Measurements from ENCODE around the gene COMMD8. TPM values are rescaled to one million over a fixed set of nuclear protein-coding genes. Genes with fewer than 3 reads are reported as not detected.

COMMD8 gene
- total RNA-seq, 2 experiments from 2014 or later, result 23.6 to 27.9 TPM

- peak overlapping the region; percentile 98 for H3K4me3 Mint-ChIP-seq
- peak overlapping the region; percentile 95 for H3K27ac Mint-ChIP-seq
- no peaks in the 10 kb centered on the region for H3K9me3 Mint-ChIP-seq (ENCODE audit: low read depth)
- H3K27me3 Mint-ChIP-seq, result no peaks in the 10 kb centered on the region
- no peak for ATAC-seq
- peaks cover 31% of the 10 kb centered on the region for H3K4me1 Mint-ChIP-seq
- CTCF ChIA-PET, result interaction anchor here (0.9 to 2.4 kb wide), 6 partner anchors 23 to 81 kb away, joined by 3 to 16 read pairs (median 3); partner anchors contain the start of gene COMMD8
- peaks cover 6% of the 10 kb centered on the region for H3K36me3 Mint-ChIP-seq
- DNase-seq, result no peak
Observed at GRCh38 chr4:47485768-47486167, 22.3 kb upstream of the COMMD8 start.

GRCh38 chr4:47485047-47485692 lies 21.7 kb upstream of the COMMD8 start, which contains the start of gene ATP10D:
Gene ATP10D (plus strand): TSS chr4:47485275. CDS start chr4:47512541, 27,266 bp downstream.
- ATAC-seq (peak; percentile 99), DNase-seq (peak; percentile 90)
- CTCF ChIA-PET, result interaction anchor here (0.7 to 2.4 kb wide), 11 partner anchors 9 to 86 kb away, joined by 3 to 16 read pairs (median 3); partner anchors contain the start of gene COMMD8
- Mint-ChIP-seq H3K36me3 (peaks cover 6% of the 10 kb centered on the region), H3K9me3 (ENCODE audit: low read depth) (no peaks in the 10 kb centered on the region), H3K27me3 (no peaks in the 10 kb centered on the region), H3K4me1 (peaks cover 28% of the 10 kb centered on the region), H3K4me3 (peak within 1 kb of the TSS; percentile 98), H3K27ac (peak within 1 kb of the TSS; percentile 95)

DNA sequence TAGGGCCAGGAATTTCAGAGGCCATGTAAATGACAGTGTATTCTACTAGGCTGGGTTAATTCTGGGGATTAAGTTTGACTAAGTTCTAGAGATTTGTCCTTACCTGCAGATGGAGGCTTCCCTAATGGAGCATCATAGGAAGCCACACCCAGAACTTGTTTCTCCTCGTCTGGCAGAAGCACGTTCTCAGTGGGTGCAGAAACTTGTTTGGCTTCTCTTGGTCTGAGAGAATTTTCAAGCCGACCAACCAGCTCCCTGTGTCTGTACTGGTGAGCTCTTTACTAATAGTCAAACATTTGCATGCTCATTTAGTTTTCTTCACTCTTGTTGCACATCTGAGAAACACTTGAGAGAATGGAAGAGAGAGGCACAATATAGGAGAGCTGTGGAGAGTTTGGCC lies 20.7 kb upstream of the COMMD8 start:
- no peaks in the 10 kb centered on the region for H3K9me3 Mint-ChIP-seq (ENCODE audit: low read depth)
- CTCF ChIA-PET, result interaction anchor here (1.1 to 2.4 kb wide), 7 partner anchors 8 to 87 kb away, joined by 3 to 16 read pairs (median 3); partner anchors contain the start of gene COMMD8
- peak overlapping the region; percentile 98 for H3K4me3 Mint-ChIP-seq
- DNase-seq (no peak), ATAC-seq (no peak)
- H3K36me3 Mint-ChIP-seq, result peaks cover 6% of the 10 kb centered on the region
- H3K27ac Mint-ChIP-seq, result peak overlapping the region; percentile 50
- H3K4me1 Mint-ChIP-seq, result peaks cover 28% of the 10 kb centered on the region
- peaks cover 3% of the 10 kb centered on the region for H3K27me3 Mint-ChIP-seq

DNA sequence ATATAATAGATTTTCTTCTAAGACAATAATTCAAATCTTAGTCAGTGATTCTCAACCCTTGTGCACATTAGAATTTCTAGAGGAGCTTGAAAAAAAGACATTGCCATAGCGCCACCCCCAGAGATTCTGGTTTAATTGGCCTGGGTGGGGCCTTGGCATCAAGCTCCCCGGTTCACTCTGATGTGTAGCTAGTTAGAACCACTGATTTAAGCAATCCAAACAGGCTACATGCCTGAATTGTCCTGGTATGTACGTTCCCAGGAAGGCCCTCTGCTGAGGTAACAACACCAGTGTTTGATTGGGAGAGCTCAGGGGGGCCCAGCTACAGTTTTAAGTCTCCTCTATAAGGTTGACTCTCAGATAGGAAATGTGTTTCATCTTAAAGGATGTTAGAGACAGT lies 20.2 kb upstream of the COMMD8 start:
- no peak for DNase-seq
- H3K9me3 Mint-ChIP-seq (ENCODE audit: low read depth), result no peaks in the 10 kb centered on the region
- no peak overlapping the region for H3K4me3 Mint-ChIP-seq
- peaks cover 3% of the 10 kb centered on the region for H3K27me3 Mint-ChIP-seq
- no peak overlapping the region for H3K27ac Mint-ChIP-seq
- peaks cover 2% of the 10 kb centered on the region for H3K36me3 Mint-ChIP-seq
- peaks cover 28% of the 10 kb centered on the region for H3K4me1 Mint-ChIP-seq
- CTCF ChIA-PET, result interaction anchor here (0.9 to 2.4 kb wide), 6 partner anchors 21 to 450 kb away, joined by 3 to 16 read pairs (median 3); partner anchors contain the start of gene COMMD8
- ATAC-seq, result no peak

DNA sequence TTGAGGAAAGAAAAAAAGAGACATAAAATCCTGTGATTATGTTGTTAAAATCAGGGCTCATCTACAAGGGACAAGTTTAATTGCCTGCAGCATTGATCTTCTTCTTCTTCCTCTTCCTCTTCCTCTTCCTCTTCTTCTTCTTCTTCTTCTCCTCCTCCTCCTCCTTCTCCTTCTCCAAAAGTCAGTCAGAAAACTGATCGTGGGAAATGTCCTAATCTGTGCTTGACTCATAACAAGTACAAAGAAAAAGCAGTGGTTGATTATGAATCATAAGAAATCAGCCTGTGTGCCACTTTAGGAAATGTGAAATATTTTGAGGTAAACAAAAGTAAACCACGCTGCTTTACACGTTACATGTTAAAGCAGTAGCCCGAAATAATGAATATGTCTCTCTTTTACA lies 18.8 kb upstream of the COMMD8 start:
- ATAC-seq (no peak), DNase-seq (no peak)
- CTCF ChIA-PET, result interaction anchor here (0.9 to 2.6 kb wide), 3 partner anchors 10 to 90 kb away, joined by 4 to 11 read pairs (median 4); partner anchors contain the start of gene COMMD8
- H3K27me3 Mint-ChIP-seq, result peaks cover 3% of the 10 kb centered on the region
- H3K27ac Mint-ChIP-seq, result no peak overlapping the region
- no peaks in the 10 kb centered on the region for H3K9me3 Mint-ChIP-seq (ENCODE audit: low read depth)
- H3K4me3 Mint-ChIP-seq, result no peak overlapping the region
- peaks cover 2% of the 10 kb centered on the region for H3K36me3 Mint-ChIP-seq
- peaks cover 28% of the 10 kb centered on the region for H3K4me1 Mint-ChIP-seq

DNA sequence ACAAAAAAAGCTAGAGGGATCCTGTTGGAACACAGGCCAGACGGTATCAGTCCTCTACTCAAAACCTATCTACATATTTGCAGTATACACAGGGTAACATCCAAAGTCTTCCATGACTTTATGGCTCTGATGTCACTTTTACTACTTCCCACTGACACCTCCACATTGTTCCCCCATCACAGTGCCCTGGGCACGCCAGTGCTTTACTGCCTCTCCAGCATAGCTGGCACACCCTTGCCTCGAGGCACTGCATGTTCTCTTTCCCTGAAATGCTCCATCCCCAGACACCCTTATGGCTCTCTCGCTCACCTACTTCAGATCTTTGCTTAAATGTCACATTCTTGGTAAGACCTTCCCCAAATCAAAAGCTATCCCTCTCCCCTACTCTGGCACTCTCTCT lies 15.3 kb upstream of the COMMD8 start:
- Mint-ChIP-seq H3K27me3 (peaks cover 6% of the 10 kb centered on the region), H3K9me3 (ENCODE audit: low read depth) (no peaks in the 10 kb centered on the region), H3K4me1 (peaks cover 9% of the 10 kb centered on the region), H3K27ac (no peak overlapping the region), H3K4me3 (no peak overlapping the region), H3K36me3 (no peaks in the 10 kb centered on the region)
- ATAC-seq (no peak), DNase-seq (no peak)
- CTCF ChIA-PET, result no interaction called here

DNA sequence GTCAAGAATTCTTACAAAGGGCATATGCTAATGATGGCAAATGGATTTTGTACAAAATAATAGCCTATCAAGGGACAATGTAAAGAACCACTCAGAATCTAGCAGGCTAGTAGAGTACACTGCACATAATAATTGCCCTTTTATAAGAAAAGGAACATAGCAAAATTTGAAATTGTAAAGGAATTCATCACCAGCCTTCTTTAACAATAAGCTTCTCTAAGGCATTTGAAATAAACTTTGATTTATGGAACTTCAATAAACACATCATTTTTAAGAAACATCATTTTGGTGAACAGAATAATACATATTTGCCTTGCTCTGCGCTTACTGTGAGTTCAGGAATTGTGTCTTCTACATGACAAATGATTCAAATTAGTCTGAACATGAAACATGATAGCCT lies 11.9 kb upstream of the COMMD8 start:
- Mint-ChIP-seq H3K36me3 (no peaks in the 10 kb centered on the region), H3K27me3 (peaks cover 6% of the 10 kb centered on the region), H3K27ac (no peak overlapping the region), H3K4me1 (no peaks in the 10 kb centered on the region), H3K4me3 (no peak overlapping the region), H3K9me3 (ENCODE audit: low read depth) (no peaks in the 10 kb centered on the region)
- no peak for ATAC-seq
- CTCF ChIA-PET, result interaction anchor here (1.2 to 1.4 kb wide), 3 partner anchors 9 to 89 kb away, joined by 3 to 4 read pairs (median 4); partner anchors contain the start of genes ATP10D and COMMD8
- DNase-seq, result no peak

DNA sequence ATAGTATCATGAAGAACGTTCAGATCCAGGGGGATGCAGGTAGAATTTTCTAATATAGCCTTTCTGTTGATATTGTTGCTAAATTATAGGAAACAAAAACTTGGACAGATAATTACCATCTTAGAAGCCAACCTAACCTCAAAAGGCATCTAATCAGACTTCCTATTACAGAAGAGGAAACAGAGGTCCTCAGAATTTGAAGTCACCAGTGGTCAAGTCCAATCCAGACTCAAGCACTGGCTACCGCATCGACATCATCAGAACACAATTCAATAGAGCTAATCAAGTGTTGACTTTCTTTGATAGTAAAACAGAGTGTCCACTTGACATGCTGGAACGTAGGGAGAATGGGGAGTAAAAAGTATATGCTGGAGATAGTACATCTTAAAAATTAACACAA lies 11.3 kb upstream of the COMMD8 start:
- H3K27ac Mint-ChIP-seq, result no peak overlapping the region
- CTCF ChIA-PET, result interaction anchor here (1.2 kb wide), 1 partner anchor 11 kb away, joined by 3 read pairs; the partner anchor contains the start of gene COMMD8
- no peaks in the 10 kb centered on the region for H3K9me3 Mint-ChIP-seq (ENCODE audit: low read depth)
- H3K4me1 Mint-ChIP-seq, result no peaks in the 10 kb centered on the region
- H3K36me3 Mint-ChIP-seq, result no peaks in the 10 kb centered on the region
- no peak overlapping the region for H3K4me3 Mint-ChIP-seq
- ATAC-seq (no peak), DNase-seq (no peak)
- H3K27me3 Mint-ChIP-seq, result peaks cover 4% of the 10 kb centered on the region

- no peaks in the 10 kb centered on the region for H3K4me1 Mint-ChIP-seq
- peaks cover 9% of the 10 kb centered on the region for H3K27me3 Mint-ChIP-seq
- no peak overlapping the region for H3K27ac Mint-ChIP-seq
- no peaks in the 10 kb centered on the region for H3K9me3 Mint-ChIP-seq (ENCODE audit: low read depth)
- no peak overlapping the region for H3K4me3 Mint-ChIP-seq
- ATAC-seq (no peak), DNase-seq (no peak)
- no peaks in the 10 kb centered on the region for H3K36me3 Mint-ChIP-seq
- CTCF ChIA-PET, result interaction anchor here (1.7 kb wide), 1 partner anchor 10 kb away, joined by 6 read pairs; the partner anchor contains the start of gene COMMD8
Observed at GRCh38 chr4:47473141-47473750, 9.7 kb upstream of the COMMD8 start.

DNA sequence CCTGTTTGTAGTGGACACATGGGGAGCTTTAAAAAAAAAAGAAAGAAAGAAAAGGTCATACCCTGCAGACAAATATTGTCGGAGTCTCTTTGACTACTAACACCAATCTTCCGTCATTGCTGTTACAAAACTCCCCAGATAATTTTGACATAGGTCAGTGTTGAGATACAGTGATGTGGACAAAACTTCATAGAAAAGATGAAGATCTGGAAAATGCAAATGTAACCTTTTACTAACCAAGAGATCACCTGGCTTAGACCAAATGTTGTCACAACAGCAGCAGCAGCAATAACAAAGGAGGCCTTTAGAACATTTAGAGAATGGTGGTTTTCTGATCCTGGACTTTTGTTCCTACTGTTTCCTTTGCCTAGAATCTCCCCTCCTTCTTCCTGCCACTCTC lies 8.1 kb upstream of the COMMD8 start:
- Mint-ChIP-seq H3K27me3 (peaks cover 9% of the 10 kb centered on the region), H3K4me1 (no peaks in the 10 kb centered on the region), H3K4me3 (no peak overlapping the region), H3K36me3 (no peaks in the 10 kb centered on the region), H3K9me3 (ENCODE audit: low read depth) (no peaks in the 10 kb centered on the region), H3K27ac (no peak overlapping the region)
- ATAC-seq, result no peak
- DNase-seq, result no peak
- CTCF ChIA-PET, result interaction anchor here (1.3 to 1.5 kb wide), 2 partner anchors 10 to 90 kb away, joined by 3 to 4 read pairs; no protein-coding TSS in a partner anchor

- no peak for DNase-seq
- ATAC-seq, result no peak
- no peak overlapping the region for H3K27ac Mint-ChIP-seq
- peaks cover 9% of the 10 kb centered on the region for H3K27me3 Mint-ChIP-seq
- H3K36me3 Mint-ChIP-seq, result no peaks in the 10 kb centered on the region
- CTCF ChIA-PET, result interaction anchor here (1.5 kb wide), 1 partner anchor 90 kb away, joined by 3 read pairs; no protein-coding TSS in a partner anchor
- H3K4me3 Mint-ChIP-seq, result no peak overlapping the region
- H3K4me1 Mint-ChIP-seq, result no peaks in the 10 kb centered on the region
- no peaks in the 10 kb centered on the region for H3K9me3 Mint-ChIP-seq (ENCODE audit: low read depth)
Observed at GRCh38 chr4:47471064-47471463, 7.6 kb upstream of the COMMD8 start.

- no peak overlapping the region for H3K4me3 Mint-ChIP-seq
- H3K4me1 Mint-ChIP-seq, result no peaks in the 10 kb centered on the region
- no peaks in the 10 kb centered on the region for H3K36me3 Mint-ChIP-seq
- H3K27ac Mint-ChIP-seq, result no peak overlapping the region
- DNase-seq (no peak), ATAC-seq (no peak)
- H3K27me3 Mint-ChIP-seq, result peaks cover 9% of the 10 kb centered on the region
- no peaks in the 10 kb centered on the region for H3K9me3 Mint-ChIP-seq (ENCODE audit: low read depth)
- CTCF ChIA-PET, result interaction anchor here (1.5 kb wide), 1 partner anchor 91 kb away, joined by 3 read pairs; no protein-coding TSS in a partner anchor
Observed at GRCh38 chr4:47469951-47470350, 6.4 kb upstream of the COMMD8 start.

- no peak overlapping the region for H3K27ac Mint-ChIP-seq
- DNase-seq (no peak), ATAC-seq (no peak)
- peaks cover 2% of the 10 kb centered on the region for H3K4me1 Mint-ChIP-seq
- CTCF ChIA-PET, result no interaction called here
- no peaks in the 10 kb centered on the region for H3K9me3 Mint-ChIP-seq (ENCODE audit: low read depth)
- peaks cover 6% of the 10 kb centered on the region for H3K27me3 Mint-ChIP-seq
- H3K4me3 Mint-ChIP-seq, result no peak overlapping the region
- H3K36me3 Mint-ChIP-seq, result no peaks in the 10 kb centered on the region
Observed at GRCh38 chr4:47468706-47469365, 5.3 kb upstream of the COMMD8 start.

Measured in activated CD8-positive, alpha-beta memory T cell treated with anti-CD3 and anti-CD28 coated beads, Interleukin-2, amount 10 ng/mL, durations not matched to agents 7 days and 5 days (primary cell).